ENCODE data around the gene PBX2. TPM values are rescaled to one million over a fixed set of nuclear protein-coding genes. Genes with fewer than 3 reads are reported as not detected.

Gene PBX2
- total RNA-seq, 1 donor from 2014 or later: 51.5 TPM

GRCh38 chr6:32175322-32175710 lies 14.7 kb downstream of the PBX2 start:
- DNase-seq (ENCODE audit: low spot score): no peak

DNA sequence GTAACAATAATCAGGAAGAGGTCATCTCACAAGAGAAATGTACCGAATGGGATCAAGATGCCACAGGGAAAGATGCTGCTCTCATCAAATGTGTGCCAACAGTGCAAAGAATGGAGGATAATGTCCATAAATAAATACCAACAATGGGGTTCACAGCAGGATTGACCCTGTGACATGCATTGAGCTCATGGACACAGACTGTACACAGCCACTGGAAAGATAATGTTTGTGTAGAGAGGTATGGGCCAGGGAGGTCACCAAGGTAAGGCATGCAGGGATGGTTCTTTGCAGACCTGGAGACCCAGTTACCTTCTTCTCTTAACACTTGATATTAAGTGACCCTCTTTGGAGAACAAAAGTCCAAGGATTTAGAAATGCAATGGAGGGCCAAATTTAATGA lies 15.6 kb downstream of the PBX2 start:
- DNase-seq (ENCODE audit: low spot score): no peak

GRCh38 chr6:32173051-32173727 lies 16.8 kb downstream of the PBX2 start:
- DNase-seq (ENCODE audit: low spot score): no peak

GRCh38 chr6:32171234-32171633 lies 18.8 kb downstream of the PBX2 start:
- no peak for DNase-seq (ENCODE audit: low spot score)

DNA sequence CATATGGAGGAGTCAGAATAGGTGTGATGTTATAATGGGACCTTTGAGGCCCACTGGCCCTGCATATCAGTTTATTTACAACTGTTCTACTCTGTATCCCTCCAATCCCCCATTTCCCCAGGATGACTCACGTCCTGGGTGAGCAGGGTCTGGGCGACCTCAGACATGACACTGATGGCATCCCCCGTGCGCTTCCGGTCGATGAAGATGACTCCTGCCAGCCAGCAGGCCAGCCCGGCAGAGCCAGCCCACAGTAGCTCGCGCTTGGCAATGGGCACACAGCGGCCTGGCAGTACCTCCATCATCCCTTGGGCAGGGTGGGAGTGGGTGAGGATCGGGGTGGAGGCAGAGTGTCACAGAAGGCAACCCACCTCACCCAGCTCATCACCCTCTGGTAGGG lies 19.7 kb downstream of the PBX2 start:
- DNase-seq (ENCODE audit: low spot score): no peak

- no peak for DNase-seq (ENCODE audit: low spot score)
Measured at GRCh38 chr6:32168807-32169591, 21.0 kb downstream of the PBX2 start.

- DNase-seq (ENCODE audit: low spot score): no peak
Measured at GRCh38 chr6:32168350-32168749, 21.7 kb downstream of the PBX2 start.

DNA sequence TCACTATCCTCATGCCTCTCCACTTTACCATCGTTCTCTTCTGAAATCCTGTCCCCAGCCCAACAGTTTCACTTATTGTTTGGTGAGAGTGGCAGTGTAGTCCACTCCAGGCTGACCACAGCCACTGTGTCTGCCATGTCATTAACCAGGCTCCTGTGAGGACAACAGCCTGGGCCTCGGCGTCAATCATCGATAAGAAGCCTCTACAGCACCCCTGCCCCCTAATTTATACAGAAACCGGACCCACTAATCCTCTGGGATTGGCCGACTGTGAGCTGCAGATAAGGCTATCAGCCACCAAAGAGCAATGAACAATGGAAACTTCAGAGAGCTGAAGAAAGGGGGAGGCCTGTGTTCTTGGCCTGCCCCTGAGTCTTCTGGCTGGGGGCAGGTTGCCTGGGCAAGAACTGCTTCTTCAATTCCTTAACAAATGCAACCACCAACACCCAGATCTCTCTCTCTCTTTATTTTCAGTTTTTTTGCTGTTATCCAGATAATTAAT lies 22.2 kb downstream of the PBX2 start:
- DNase-seq (ENCODE audit: low spot score): no peak

- DNase-seq (ENCODE audit: low spot score): no peak
Measured at GRCh38 chr6:32167154-32167760, 22.7 kb downstream of the PBX2 start.

DNA sequence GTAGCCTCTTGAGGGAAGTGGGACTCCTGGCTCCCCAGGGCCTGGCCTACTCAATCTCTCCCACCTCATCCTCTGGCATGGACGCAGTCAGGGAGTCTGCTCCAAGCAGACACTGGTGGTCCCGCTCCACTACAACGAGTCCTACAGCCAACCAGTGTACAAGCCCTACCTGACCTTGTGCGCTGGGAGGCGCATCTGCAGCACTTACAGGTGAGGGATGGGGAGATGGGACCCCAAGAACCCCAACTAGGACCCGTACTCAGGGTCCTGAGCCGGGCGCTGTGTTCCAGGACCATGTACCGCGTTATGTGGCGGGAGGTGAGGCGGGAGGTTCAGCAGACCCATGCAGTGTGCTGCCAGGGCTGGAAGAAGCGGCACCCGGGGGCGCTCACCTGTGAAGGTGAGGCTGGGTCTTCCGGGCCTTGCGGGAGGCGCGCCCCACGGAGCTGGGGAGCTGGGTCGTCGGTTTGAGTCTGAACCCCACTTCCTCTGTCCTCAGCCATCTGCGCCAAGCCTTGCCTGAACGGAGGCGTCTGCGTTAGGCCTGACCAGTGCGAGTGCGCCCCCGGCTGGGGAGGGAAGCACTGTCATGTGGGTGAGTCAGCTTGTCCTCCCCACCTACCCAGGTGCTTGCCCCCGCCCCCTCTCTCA lies 23.5 kb downstream of the PBX2 start:
- no peak for DNase-seq (ENCODE audit: low spot score)

DNA sequence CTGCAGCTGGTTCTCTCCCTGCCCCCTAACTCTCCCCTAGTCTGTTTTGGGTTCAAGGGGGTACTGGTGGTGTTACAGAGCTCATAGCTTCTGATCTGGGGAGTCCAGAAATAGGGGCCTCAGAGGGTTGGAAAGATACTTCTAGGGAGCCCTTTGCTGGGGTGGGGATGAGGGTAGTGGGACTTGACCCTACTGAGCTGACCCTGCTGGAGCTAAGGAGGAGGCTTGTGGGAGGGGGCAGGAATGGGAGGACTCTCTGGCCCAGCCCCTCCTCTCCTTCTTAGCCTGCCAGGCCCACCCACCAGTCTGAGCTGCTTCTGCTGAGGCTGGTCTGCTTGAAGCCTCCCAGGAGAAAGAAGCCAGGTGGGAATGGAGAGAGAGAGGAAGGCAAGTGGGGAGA lies 25.7 kb downstream of the PBX2 start, which contains the start of gene EGFL8:
Gene EGFL8 (plus strand): TSS at position 301 of the 400 bp plus-strand sequence. CDS start 1,571 bp downstream, outside the sequence.
- DNase-seq (ENCODE audit: low spot score): no peak

- no peak for DNase-seq (ENCODE audit: low spot score)
Measured at GRCh38 chr6:32163559-32164258, 26.3 kb downstream of the PBX2 start.

- no peak for DNase-seq (ENCODE audit: low spot score)
Measured at GRCh38 chr6:32158052-32158451, 31.9 kb downstream of the PBX2 start.

DNA sequence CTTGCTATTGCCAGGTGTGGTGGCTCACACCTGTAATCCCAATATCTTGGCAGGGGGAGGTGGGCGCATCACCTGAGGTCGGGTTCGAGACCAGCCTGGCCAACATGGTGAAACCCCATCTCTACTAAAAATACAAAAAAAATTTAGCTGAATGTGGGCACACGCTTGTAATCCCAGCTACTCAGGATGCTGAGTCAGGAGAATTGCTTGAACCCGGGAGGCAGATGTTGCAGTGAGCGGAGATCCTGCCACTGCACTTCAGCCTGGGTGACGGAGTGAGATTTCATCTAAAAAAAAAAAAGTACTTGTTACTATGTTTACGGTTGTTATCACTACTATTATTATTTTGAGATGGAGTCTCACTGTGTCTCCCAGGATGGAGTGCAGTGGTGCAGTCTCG lies 33.1 kb downstream of the PBX2 start:
- DNase-seq (ENCODE audit: low spot score): no peak

- no peak for DNase-seq (ENCODE audit: low spot score)
Measured at GRCh38 chr6:32154514-32155161, 35.4 kb downstream of the PBX2 start.

DNA sequence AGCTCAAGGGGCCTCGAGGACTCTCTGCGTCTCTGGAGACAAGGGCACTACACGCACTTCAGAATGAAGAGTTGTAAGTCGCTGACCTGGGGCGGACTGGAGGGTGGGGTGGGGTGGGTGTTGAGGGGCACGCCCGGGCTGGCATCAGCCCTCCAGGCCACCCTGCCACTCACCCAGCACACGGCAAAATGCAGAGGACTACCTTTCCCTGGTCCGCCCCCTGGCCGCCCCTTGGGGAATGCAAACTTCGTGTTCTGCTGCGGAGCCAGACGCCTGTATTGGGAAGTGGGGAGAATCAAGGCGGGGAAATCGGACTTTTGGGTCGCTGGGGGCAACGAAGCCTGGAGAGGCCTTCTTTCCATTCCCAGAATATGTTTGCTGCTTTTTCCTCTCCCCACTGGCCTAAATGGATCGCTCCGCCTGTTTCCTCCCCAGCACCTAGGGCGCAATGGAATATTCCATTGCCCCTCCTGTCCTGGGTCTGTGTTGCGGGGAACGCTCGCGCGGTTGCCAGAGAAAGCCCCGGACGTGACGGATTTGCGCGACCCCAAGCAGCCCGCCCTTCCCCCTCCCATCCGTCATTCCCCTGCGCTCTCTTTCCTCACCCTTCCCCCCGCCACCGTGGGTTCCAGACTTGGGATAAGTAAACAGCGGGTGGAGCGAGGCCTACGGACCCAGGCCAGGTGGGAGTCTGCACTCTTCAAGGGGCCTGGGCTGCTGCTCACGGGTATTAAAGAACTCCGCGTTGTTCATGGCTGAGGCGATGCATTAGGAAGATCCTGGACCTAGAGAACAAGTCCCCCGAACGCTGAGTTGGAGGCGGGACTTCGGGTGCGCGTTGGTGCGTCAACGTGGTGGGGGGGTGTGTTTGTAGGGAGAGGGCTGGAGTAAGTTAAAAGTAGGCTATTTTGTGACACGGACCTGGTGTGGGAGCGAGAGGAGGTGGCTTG lies 36.2 kb downstream of the PBX2 start, which contains the start of gene PPT2:
Gene PPT2 (plus strand): TSS at position 578 of the 950 bp plus-strand sequence. CDS start 454 bp downstream, outside the sequence.
- DNase-seq (ENCODE audit: low spot score): peak; percentile 94

- no peak for DNase-seq (ENCODE audit: low spot score)
Measured at GRCh38 chr6:32152769-32153563, 37.0 kb downstream of the PBX2 start.

All from mesenteric fat pad (tissue), 1 donor.